Neuronal stem cell (in vitro differentiated cells): ENCODE data around the gene DCLK1.
"Not testable (repeated sequence)": the region's sequence is repeated elsewhere in the genome, so short reads cannot be mapped to it uniquely, and the experiment has no call there.

ENCODE experiments used
- DNase-seq: peaks from one replicate; pipeline ENCODE4 v3.0.0-alpha.2; 2013; ENCODE audit warnings: low spot score
- H2AFZ ChIP-seq: one replicate; pipeline ENCODE4 v1.6.1; 2013; ENCODE audit warnings: mild to moderate bottlenecking, low read length, inconsistent platforms
- H2AK5ac ChIP-seq: 2 replicates; pipeline ENCODE4 v1.6.1; 2013; ENCODE audit warnings: low read depth, mild to moderate bottlenecking, inconsistent platforms, low read length, moderate library complexity, mixed read lengths
- H2BK120ac ChIP-seq: 2 replicates; pipeline ENCODE4 v1.6.1; 2013; ENCODE audit warnings: low read depth, mild to moderate bottlenecking, inconsistent platforms, low read length, moderate library complexity, mixed read lengths
- H2BK12ac ChIP-seq: one replicate; pipeline ENCODE4 v1.6.1; 2013; ENCODE audit warnings: low read length, inconsistent platforms
- H2BK15ac ChIP-seq: 2 replicates; pipeline ENCODE4 v1.6.1; 2013; ENCODE audit warnings: mild to moderate bottlenecking, low read length, inconsistent platforms, mixed read lengths
- H2BK5ac ChIP-seq: one replicate; pipeline ENCODE4 v1.6.1; 2013; ENCODE audit warnings: inconsistent platforms, mild to moderate bottlenecking, low read length, moderate library complexity
- H3K14ac ChIP-seq: one replicate; pipeline ENCODE4 v1.6.1; 2013; ENCODE audit warnings: low read length, inconsistent platforms
- H3K18ac ChIP-seq: 2 replicates; pipeline ENCODE4 v1.6.1; 2013; ENCODE audit warnings: low read length, inconsistent platforms
- H3K23ac ChIP-seq: 2 replicates; pipeline ENCODE4 v1.6.1; 2013; ENCODE audit warnings: low read depth, mild to moderate bottlenecking, mixed read lengths, low read length, inconsistent platforms; ENCODE audit not compliant: poor library complexity
- H3K27ac ChIP-seq: replicated peaks from 3 replicates; pipeline ENCODE4 v1.5.1; 2013; ENCODE audit warnings: low read length, inconsistent platforms
- H3K27me3 ChIP-seq, 3 experiments: 2 replicates each; pipeline ENCODE4 v1.6.1; 2013; ENCODE audit warnings: low read length in 3 of 3, mild to moderate bottlenecking in 2 of 3, inconsistent platforms in 1 of 3, low read depth in 1 of 3, mixed read lengths in 1 of 3, moderate library complexity in 1 of 3; ENCODE audit not compliant: control insufficient read depth in 3 of 3, insufficient read depth in 3 of 3
- H3K36me3 ChIP-seq, 2 donors: replicated peaks in 1 of 2; 2 replicates each; pipeline ENCODE4 v1.6.1; 2013; ENCODE audit warnings: low read length in 2 of 2; ENCODE audit not compliant: control insufficient read depth in 2 of 2, insufficient read depth in 2 of 2
- H3K4ac ChIP-seq: 2 replicates; pipeline ENCODE4 v1.6.1; 2013; ENCODE audit warnings: inconsistent platforms, mild to moderate bottlenecking, low read length, moderate library complexity
- H3K4me1 ChIP-seq, 2 donors: 1 replicate in 1 of 2; 2 replicates in 1 of 2; pipeline ENCODE4 v1.6.1; 2013; ENCODE audit warnings: low read length in 2 of 2, low read depth in 1 of 2; ENCODE audit not compliant: control insufficient read depth in 2 of 2, insufficient read depth in 1 of 2
- H3K4me2 ChIP-seq: one replicate; pipeline ENCODE4 v1.6.1; 2013; ENCODE audit warnings: mild to moderate bottlenecking, low read length, inconsistent platforms; ENCODE audit not compliant: insufficient read depth, poor library complexity, severe bottlenecking
- H3K4me3 ChIP-seq, 2 donors: 2 replicates each; pipeline ENCODE4 v1.5.1; 2013; ENCODE audit warnings: low read length in 2 of 2, mild to moderate bottlenecking in 2 of 2, inconsistent platforms in 1 of 2, moderate library complexity in 1 of 2
- H3K79me1 ChIP-seq: one replicate; pipeline ENCODE4 v1.6.1; 2013; ENCODE audit warnings: low read depth, mild to moderate bottlenecking, inconsistent platforms, low read length, moderate library complexity
- H3K9ac ChIP-seq: one replicate; pipeline ENCODE4 v1.6.1; 2013; ENCODE audit warnings: mild to moderate bottlenecking, low read depth, low read length, inconsistent platforms; ENCODE audit not compliant: poor library complexity
- H3K9me3 ChIP-seq, 2 donors: replicated peaks in 1 of 2; 2 replicates each; pipeline versions ENCODE3 to v1.6.1; 2013; ENCODE audit warnings: low read length in 2 of 2, mild to moderate bottlenecking in 2 of 2, inconsistent platforms in 1 of 2, low read depth in 1 of 2, mixed read lengths in 1 of 2, moderate library complexity in 1 of 2; ENCODE audit not compliant: control insufficient read depth in 2 of 2, insufficient read depth in 1 of 2
- H4K8ac ChIP-seq: one replicate; pipeline ENCODE4 v1.6.1; 2013; ENCODE audit warnings: low read depth, mild to moderate bottlenecking, inconsistent platforms, low read length, moderate library complexity
- H4K91ac ChIP-seq: one replicate; pipeline ENCODE4 v1.6.1; 2013; ENCODE audit warnings: low read length, low read depth, mild to moderate bottlenecking, inconsistent platforms; ENCODE audit not compliant: poor library complexity
- WGBS, 2 donors: extraction: QIAGEN DNeasy Blood & Tissue Kit; methylation state at CpG; one replicate each; pipeline ENCODE4 v1.1.7; 2013; ENCODE audit warnings: missing lambda C conversion rate in 2 of 2, mixed read lengths in 1 of 2; ENCODE audit not compliant: insufficient read length in 2 of 2, insufficient replicate concordance in 1 of 2; ENCODE audit errors: extremely low coverage in 2 of 2; 5-methylcytosine and 5-hydroxymethylcytosine counted together

The DCLK1 gene

GRCh38 chr13:36107521-36107920 lies 23.7 kb downstream of the DCLK1 start:
- Histone ChIP-seq H3K23ac (no peak overlapping the region), H2BK12ac (no peak overlapping the region), H2AK5ac (no peak overlapping the region), H3K4me3 (no peak overlapping the region), H4K8ac (no peak overlapping the region), H2AFZ (no peak overlapping the region), H3K9me3 (no peaks in the 10 kb centered on the region), H3K36me3 (peaks cover 3 to 14% of the 10 kb centered on the region in 2 donors), H3K27ac (no peak overlapping the region), H2BK120ac (no peak overlapping the region), H3K27me3 (no peaks in the 10 kb centered on the region), H4K91ac (no peak overlapping the region), H3K18ac (no peak overlapping the region), H3K14ac (no peak overlapping the region), H2BK5ac (no peak overlapping the region), H3K4me1 (no peaks in the 10 kb centered on the region), H3K79me1 (no peaks in the 10 kb centered on the region), H3K9ac (no peak overlapping the region), H2BK15ac (no peak overlapping the region), H3K4me2 (no peak overlapping the region), H3K4ac (no peak overlapping the region)
- no CpG with 5 or more reads among the region's 1 CpG for WGBS, 2 donors
- no peak for DNase-seq

GRCh38 chr13:36105726-36106125 lies 25.5 kb downstream of the DCLK1 start:
- Histone ChIP-seq H3K4ac (no peak overlapping the region), H2BK120ac (no peak overlapping the region), H2BK12ac (no peak overlapping the region), H3K36me3 (peaks cover 0 to 4% of the 10 kb centered on the region in 2 donors), H3K23ac (no peak overlapping the region), H3K4me2 (no peak overlapping the region), H3K4me1 (no peaks in the 10 kb centered on the region), H2BK15ac (no peak overlapping the region), H3K4me3 (no peak overlapping the region), H2BK5ac (no peak overlapping the region), H2AK5ac (no peak overlapping the region), H3K14ac (no peak overlapping the region), H3K27ac (no peak overlapping the region), H4K8ac (no peak overlapping the region), H3K18ac (no peak overlapping the region), H3K79me1 (no peaks in the 10 kb centered on the region), H4K91ac (no peak overlapping the region), H3K27me3 (no peaks in the 10 kb centered on the region), H3K9me3 (no peaks in the 10 kb centered on the region), H2AFZ (no peak overlapping the region), H3K9ac (no peak overlapping the region)
- DNase-seq = no peak
- WGBS, 2 donors = no CpG with 5 or more reads among the region's 3 CpGs

- Histone ChIP-seq H3K4ac (no peak overlapping the region), H3K79me1 (no peaks in the 10 kb centered on the region), H3K4me3 (no peak overlapping the region), H3K4me2 (no peak overlapping the region), H2BK12ac (no peak overlapping the region), H4K8ac (no peak overlapping the region), H3K14ac (no peak overlapping the region), H3K9me3 (no peaks in the 10 kb centered on the region), H2BK5ac (no peak overlapping the region), H3K18ac (no peak overlapping the region), H2AK5ac (no peak overlapping the region), H2BK15ac (no peak overlapping the region), H3K27ac (no peak overlapping the region), H3K4me1 (no peaks in the 10 kb centered on the region), H2BK120ac (no peak overlapping the region), H4K91ac (no peak overlapping the region), H3K23ac (no peak overlapping the region), H3K27me3 (no peaks in the 10 kb centered on the region), H3K36me3 (no peaks in the 10 kb centered on the region), H2AFZ (no peak overlapping the region), H3K9ac (no peak overlapping the region)
- no peak for DNase-seq
- WGBS, 2 donors = no CpG with 5 or more reads among the region's 4 CpGs
These were observed 28.5 kb downstream of the DCLK1 start for GRCh38 chr13:36102721-36103120.

GRCh38 chr13:36101907-36102306 lies 29.3 kb downstream of the DCLK1 start:
- not testable (repeated sequence) for H3K14ac ChIP-seq, H4K91ac ChIP-seq, H2AK5ac ChIP-seq, H4K8ac ChIP-seq, H2BK120ac ChIP-seq, H3K79me1 ChIP-seq, H3K4me1 ChIP-seq, H2AFZ ChIP-seq, H3K9ac ChIP-seq, H3K9me3 ChIP-seq, H3K4me3 ChIP-seq, H2BK5ac ChIP-seq, DNase-seq, H3K27ac ChIP-seq, H3K4ac ChIP-seq, H3K18ac ChIP-seq, H3K23ac ChIP-seq, H3K27me3 ChIP-seq, H2BK15ac ChIP-seq, H3K36me3 ChIP-seq, H2BK12ac ChIP-seq, H3K4me2 ChIP-seq
- no CpG with 5 or more reads among the region's 5 CpGs for WGBS, 2 donors
